SU-DHL-6 (cell line): ENCODE measurements around the gene OPN1SW.

Source experiments
- H2AFZ ChIP-seq: fragments of 200-600 bp; sonication (generic); 2 replicates; pipeline ENCODE4 v1.6.1; 2014; ENCODE audit warnings: low read depth, mild to moderate bottlenecking, moderate library complexity, mixed read lengths, antibody characterized with exemption, low read length; ENCODE audit not compliant: severe bottlenecking
- H3F3A ChIP-seq: fragments of 200-600 bp; shearing (Covaris generic); 2 replicates; pipeline ENCODE4 v1.6.0; 2016; ENCODE audit warnings: antibody characterized with exemption, mild to moderate bottlenecking; ENCODE audit not compliant: insufficient read depth
- H3K27ac ChIP-seq: fragments of 200-600 bp; sonication (generic); 2 replicates; pipeline ENCODE4 v1.5.1; 2016; ENCODE audit warnings: low read depth, mild to moderate bottlenecking, low read length, moderate library complexity, mixed read lengths
- H3K27me3 ChIP-seq: fragments of 200-600 bp; sonication (generic), shearing (Covaris generic); 2 replicates; pipeline ENCODE4 v1.6.0; 2014; ENCODE audit warnings: mild to moderate bottlenecking, low read length
- H3K36me3 ChIP-seq: fragments of 200-600 bp; sonication (generic); 2 replicates; pipeline ENCODE4 v1.6.1; 2014; ENCODE audit warnings: mild to moderate bottlenecking, low read length, mixed read lengths
- H3K4me2 ChIP-seq: fragments of 300-600, 200-600 bp; shearing (Covaris generic), sonication (generic); 2 replicates; pipeline ENCODE4 v1.6.0; 2014; ENCODE audit warnings: low read length, low read depth, mild to moderate bottlenecking; ENCODE audit not compliant: poor library complexity, severe bottlenecking
- H3K4me3 ChIP-seq: fragments of 200-600 bp; sonication (generic); 2 replicates; pipeline ENCODE4 v1.5.1; 2014; ENCODE audit warnings: antibody characterized with exemption, low read length, mild to moderate bottlenecking, mixed read lengths; ENCODE audit not compliant: insufficient read depth, poor library complexity, severe bottlenecking
- H3K79me2 ChIP-seq: fragments of 200-600 bp; sonication (generic); 2 replicates; pipeline ENCODE4 v1.6.1; 2014; ENCODE audit warnings: mild to moderate bottlenecking, low read length, moderate library complexity; ENCODE audit not compliant: insufficient read depth
- H3K9ac ChIP-seq: fragments of 200-600 bp; sonication (generic); 2 replicates; pipeline ENCODE4 v1.7.0; 2014; ENCODE audit warnings: mild to moderate bottlenecking, low read length
- H3K9me2 ChIP-seq: fragments of 200-600 bp; sonication (generic); replicated peaks from 2 replicates; pipeline ENCODE4 v1.6.1; 2014; ENCODE audit warnings: low read length; ENCODE audit not compliant: insufficient read depth
- H3K9me3 ChIP-seq: fragments of 200-600 bp; sonication (generic); 2 replicates; pipeline ENCODE4 v1.6.1; 2014; ENCODE audit warnings: low read length, mixed read lengths; ENCODE audit not compliant: insufficient read depth
- H4K20me1 ChIP-seq: fragments of 200-600 bp; sonication (generic); 2 replicates; pipeline ENCODE4 v1.6.1; 2014; ENCODE audit warnings: low read depth, mild to moderate bottlenecking, antibody characterized with exemption, low read length, moderate library complexity, mixed read lengths
- EZH2phosphoT487 ChIP-seq: fragments of 200-600 bp; sonication (generic), shearing (Covaris generic); conservative IDR thresholded peaks from 2 replicates; pipeline ENCODE4 v1.6.1; 2018; ENCODE audit warnings: mild to moderate bottlenecking, antibody characterized with exemption, low read length, moderate library complexity, mixed read lengths
- TF ChIP-seq, protein P1 (sequence below): fragments of 200-600 bp; sonication (generic); IDR thresholded peaks from one replicate; pipeline ENCODE4 v1.5.1; 2017; ENCODE audit warnings: antibody characterized with exemption, mild to moderate bottlenecking, low read length, moderate library complexity; ENCODE audit not compliant: insufficient read depth, poor library complexity, severe bottlenecking

The OPN1SW gene

DNA sequence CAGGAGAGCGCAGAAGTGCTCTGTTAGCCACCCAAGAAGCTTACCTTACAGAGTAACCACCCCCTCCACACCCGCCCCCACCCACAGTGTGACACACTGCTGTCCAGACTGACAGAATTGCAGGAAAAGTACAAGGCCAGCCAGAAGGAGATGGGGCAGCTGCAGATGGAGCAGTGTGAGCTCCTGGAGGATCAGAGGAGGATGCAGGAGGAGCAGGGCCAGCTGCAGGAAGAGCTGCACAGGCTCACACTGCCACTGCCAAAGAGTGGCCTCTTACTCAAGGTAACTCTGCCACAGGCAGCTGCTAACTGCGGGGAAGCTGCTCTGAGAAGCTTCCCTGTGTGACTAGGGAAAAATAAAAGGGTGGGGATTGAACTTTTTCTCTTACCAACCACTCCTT lies 33.8 kb upstream of the OPN1SW start:
- H3K9me2 ChIP-seq, result no peaks in the 10 kb centered on the region
- H3K4me2 ChIP-seq, result no peak overlapping the region
- no peaks in the 10 kb centered on the region for H4K20me1 ChIP-seq
- H3K4me3 ChIP-seq, result no peak overlapping the region
- no peak overlapping the region for H3K27ac ChIP-seq
- no peak overlapping the region for H3K9ac ChIP-seq
- H3K9me3 ChIP-seq, result no peaks in the 10 kb centered on the region
- no peaks in the 10 kb centered on the region for H3F3A ChIP-seq
- H2AFZ ChIP-seq, result no peak overlapping the region
- no peaks in the 10 kb centered on the region for H3K36me3 ChIP-seq
- H3K27me3 ChIP-seq, result no peaks in the 10 kb centered on the region
- H3K79me2 ChIP-seq, result no peaks in the 10 kb centered on the region
- TF ChIP-seq, protein P1, sequence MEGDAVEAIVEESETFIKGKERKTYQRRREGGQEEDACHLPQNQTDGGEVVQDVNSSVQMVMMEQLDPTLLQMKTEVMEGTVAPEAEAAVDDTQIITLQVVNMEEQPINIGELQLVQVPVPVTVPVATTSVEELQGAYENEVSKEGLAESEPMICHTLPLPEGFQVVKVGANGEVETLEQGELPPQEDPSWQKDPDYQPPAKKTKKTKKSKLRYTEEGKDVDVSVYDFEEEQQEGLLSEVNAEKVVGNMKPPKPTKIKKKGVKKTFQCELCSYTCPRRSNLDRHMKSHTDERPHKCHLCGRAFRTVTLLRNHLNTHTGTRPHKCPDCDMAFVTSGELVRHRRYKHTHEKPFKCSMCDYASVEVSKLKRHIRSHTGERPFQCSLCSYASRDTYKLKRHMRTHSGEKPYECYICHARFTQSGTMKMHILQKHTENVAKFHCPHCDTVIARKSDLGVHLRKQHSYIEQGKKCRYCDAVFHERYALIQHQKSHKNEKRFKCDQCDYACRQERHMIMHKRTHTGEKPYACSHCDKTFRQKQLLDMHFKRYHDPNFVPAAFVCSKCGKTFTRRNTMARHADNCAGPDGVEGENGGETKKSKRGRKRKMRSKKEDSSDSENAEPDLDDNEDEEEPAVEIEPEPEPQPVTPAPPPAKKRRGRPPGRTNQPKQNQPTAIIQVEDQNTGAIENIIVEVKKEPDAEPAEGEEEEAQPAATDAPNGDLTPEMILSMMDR, result no peak
- TF ChIP-seq EZH2phosphoT487, result no peak

- H2AFZ ChIP-seq, result no peak overlapping the region
- H3K36me3 ChIP-seq, result no peaks in the 10 kb centered on the region
- no peaks in the 10 kb centered on the region for H3F3A ChIP-seq
- H3K9me3 ChIP-seq, result no peaks in the 10 kb centered on the region
- H3K27me3 ChIP-seq, result no peaks in the 10 kb centered on the region
- H3K9me2 ChIP-seq, result no peaks in the 10 kb centered on the region
- no peak overlapping the region for H3K4me3 ChIP-seq
- H4K20me1 ChIP-seq, result no peaks in the 10 kb centered on the region
- no peak overlapping the region for H3K27ac ChIP-seq
- no peak overlapping the region for H3K9ac ChIP-seq
- no peak overlapping the region for H3K4me2 ChIP-seq
- no peaks in the 10 kb centered on the region for H3K79me2 ChIP-seq
- no peak for TF ChIP-seq EZH2phosphoT487
- TF ChIP-seq, protein P1, result no peak
Measured at GRCh38 chr7:128807191-128807590, 31.6 kb upstream of the OPN1SW start.

GRCh38 chr7:128805225-128805624 lies 29.6 kb upstream of the OPN1SW start:
- Histone ChIP-seq H2AFZ (no peak overlapping the region), H3F3A (no peaks in the 10 kb centered on the region), H3K36me3 (no peaks in the 10 kb centered on the region), H4K20me1 (no peaks in the 10 kb centered on the region), H3K27me3 (no peaks in the 10 kb centered on the region), H3K4me2 (no peak overlapping the region), H3K4me3 (no peak overlapping the region), H3K27ac (no peak overlapping the region), H3K79me2 (no peaks in the 10 kb centered on the region), H3K9me2 (no peaks in the 10 kb centered on the region), H3K9ac (no peak overlapping the region), H3K9me3 (no peaks in the 10 kb centered on the region)
- TF ChIP-seq, protein P1, result no peak
- no peak for TF ChIP-seq EZH2phosphoT487

GRCh38 chr7:128804484-128804883 lies 28.9 kb upstream of the OPN1SW start:
- no peak overlapping the region for H3K27ac ChIP-seq
- no peak overlapping the region for H2AFZ ChIP-seq
- no peak overlapping the region for H3K4me2 ChIP-seq
- no peak overlapping the region for H3K9ac ChIP-seq
- no peaks in the 10 kb centered on the region for H3F3A ChIP-seq
- H3K9me3 ChIP-seq, result no peaks in the 10 kb centered on the region
- H3K79me2 ChIP-seq, result no peaks in the 10 kb centered on the region
- no peaks in the 10 kb centered on the region for H3K9me2 ChIP-seq
- TF ChIP-seq, protein P1, result no peak
- no peak for TF ChIP-seq EZH2phosphoT487
- no peaks in the 10 kb centered on the region for H3K36me3 ChIP-seq
- H4K20me1 ChIP-seq, result no peaks in the 10 kb centered on the region
- H3K4me3 ChIP-seq, result no peak overlapping the region
- no peaks in the 10 kb centered on the region for H3K27me3 ChIP-seq
